ENCODE measurements around the gene CYP19A1.
A peak's percentile ranks its signal among the peaks of the same experiment; 100 is the strongest.

CYP19A1 gene

GRCh38 chr15:51193979-51194378 lies 144.4 kb downstream of the CYP19A1 start:
- H3K9me2 ChIP-seq (ENCODE audit: low read depth, low read length) = no peaks in the 10 kb centered on the region
- no peaks in the 10 kb centered on the region for H4K20me1 ChIP-seq (ENCODE audit: insufficient read depth, low read length)
- TF ChIP-seq CTCF (IDR thresholded peaks at IDR 0.05; ENCODE audit: low read length) (no peak), EZH2 (IDR thresholded peaks at IDR 0.05; ENCODE audit: borderline replicate concordance, low read length) (no peak)
- no peak overlapping the region for H3K4me3 ChIP-seq (ENCODE audit: low read depth, low read length, poor library complexity, severe bottlenecking)
- no peak overlapping the region for H3K9ac ChIP-seq (ENCODE audit: low read length)
- H3K27ac ChIP-seq (ENCODE audit: low read depth, low read length, poor library complexity, severe bottlenecking) = no peak overlapping the region
- no peaks in the 10 kb centered on the region for H3K4me1 ChIP-seq (ENCODE audit: insufficient read depth, low read length, severe bottlenecking)
- H2AFZ ChIP-seq (ENCODE audit: low read length) = no peak overlapping the region
- H3K36me3 ChIP-seq (ENCODE audit: insufficient read depth, low read length) = no peaks in the 10 kb centered on the region
- H3F3A ChIP-seq (ENCODE audit: insufficient read depth, low read length) = no peaks in the 10 kb centered on the region
- no peak overlapping the region for H3K4me2 ChIP-seq (ENCODE audit: low read length)
- H3K79me2 ChIP-seq (ENCODE audit: insufficient read depth, low read length) = no peaks in the 10 kb centered on the region
- no peaks in the 10 kb centered on the region for H3K9me3 ChIP-seq (ENCODE audit: low read length)
- H3K27me3 ChIP-seq (ENCODE audit: insufficient read depth, low read length) = no peaks in the 10 kb centered on the region

DNA sequence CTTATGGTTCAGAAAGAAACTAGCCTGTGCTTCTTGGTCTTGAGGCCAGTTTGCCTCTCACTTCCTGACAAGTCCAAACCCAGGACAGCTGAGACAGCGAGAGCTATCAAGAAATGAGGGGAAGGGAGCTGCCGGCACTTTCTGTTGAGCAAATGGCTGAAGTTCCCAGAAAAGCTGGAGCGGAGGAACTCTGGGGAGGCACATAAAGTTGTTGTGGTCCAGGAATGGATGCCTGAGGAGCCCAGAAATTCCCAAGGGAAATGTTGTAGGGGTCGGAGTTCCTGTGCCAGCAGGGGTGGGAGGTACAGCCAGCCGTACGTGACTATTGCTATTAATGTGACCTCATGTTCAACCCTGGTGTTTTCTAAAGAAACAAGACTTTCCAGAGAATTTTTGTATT lies 144.9 kb downstream of the CYP19A1 start:
- H2AFZ ChIP-seq (ENCODE audit: low read length) = no peak overlapping the region
- TF ChIP-seq EZH2 (IDR thresholded peaks at IDR 0.05; ENCODE audit: borderline replicate concordance, low read length) (no peak), CTCF (IDR thresholded peaks at IDR 0.05; ENCODE audit: low read length) (no peak)
- no peaks in the 10 kb centered on the region for H3K4me1 ChIP-seq (ENCODE audit: insufficient read depth, low read length, severe bottlenecking)
- no peaks in the 10 kb centered on the region for H3K79me2 ChIP-seq (ENCODE audit: insufficient read depth, low read length)
- no peaks in the 10 kb centered on the region for H3K9me2 ChIP-seq (ENCODE audit: low read depth, low read length)
- no peak overlapping the region for H3K4me2 ChIP-seq (ENCODE audit: low read length)
- no peak overlapping the region for H3K4me3 ChIP-seq (ENCODE audit: low read depth, low read length, poor library complexity, severe bottlenecking)
- no peaks in the 10 kb centered on the region for H3K36me3 ChIP-seq (ENCODE audit: insufficient read depth, low read length)
- H3K27ac ChIP-seq (ENCODE audit: low read depth, low read length, poor library complexity, severe bottlenecking) = no peak overlapping the region
- no peaks in the 10 kb centered on the region for H3F3A ChIP-seq (ENCODE audit: insufficient read depth, low read length)
- H3K9ac ChIP-seq (ENCODE audit: low read length) = no peak overlapping the region
- no peaks in the 10 kb centered on the region for H4K20me1 ChIP-seq (ENCODE audit: insufficient read depth, low read length)
- H3K9me3 ChIP-seq (ENCODE audit: low read length) = no peaks in the 10 kb centered on the region
- no peaks in the 10 kb centered on the region for H3K27me3 ChIP-seq (ENCODE audit: insufficient read depth, low read length)

DNA sequence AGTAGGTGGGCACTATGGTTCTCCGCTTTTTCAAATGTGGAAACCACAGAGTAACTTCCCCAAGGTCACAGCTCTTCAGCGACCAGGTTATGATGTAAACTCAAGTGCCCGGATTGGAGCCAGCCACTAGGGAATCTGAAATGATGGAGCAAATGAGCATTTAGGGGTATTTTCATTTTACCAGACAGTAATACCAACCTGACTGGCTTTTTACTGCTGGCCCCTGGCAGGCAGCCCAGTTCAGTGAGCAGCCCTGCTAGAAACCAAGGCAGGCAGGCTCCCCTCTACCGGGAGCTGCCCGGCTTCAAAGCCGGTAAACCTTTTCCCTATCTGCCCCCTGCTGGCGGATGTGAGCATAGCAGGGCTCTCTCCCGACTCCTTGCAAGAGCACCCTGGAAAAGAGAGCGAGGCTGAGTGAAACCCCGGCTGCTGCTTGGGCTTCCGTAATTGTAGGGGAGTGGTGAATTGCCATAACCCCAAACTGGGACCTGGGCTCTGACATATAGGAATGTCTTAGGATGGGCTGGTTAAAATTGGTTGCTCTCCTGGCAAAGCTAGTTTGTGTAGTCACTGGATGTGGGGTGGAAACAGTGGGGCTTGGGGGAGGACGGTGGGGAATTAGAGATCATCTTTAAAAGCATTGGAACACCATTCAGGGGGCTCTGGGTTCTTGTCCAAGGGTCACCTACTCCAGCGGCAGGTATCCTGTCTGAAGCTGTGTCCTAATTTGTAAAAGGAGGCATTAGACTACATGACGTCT lies 145.7 kb downstream of the CYP19A1 start:
- TF ChIP-seq EZH2 (IDR thresholded peaks at IDR 0.05; ENCODE audit: borderline replicate concordance, low read length) (no peak), CTCF (IDR thresholded peaks at IDR 0.05; ENCODE audit: low read length) (peak; percentile 94)
- Histone ChIP-seq H3K9me3 (ENCODE audit: low read length) (no peaks in the 10 kb centered on the region), H3K4me2 (ENCODE audit: low read length) (no peak overlapping the region), H3K36me3 (ENCODE audit: insufficient read depth, low read length) (no peaks in the 10 kb centered on the region), H3K27me3 (ENCODE audit: insufficient read depth, low read length) (no peaks in the 10 kb centered on the region), H3K9ac (ENCODE audit: low read length) (no peak overlapping the region), H3K9me2 (ENCODE audit: low read depth, low read length) (no peaks in the 10 kb centered on the region), H3F3A (ENCODE audit: insufficient read depth, low read length) (no peaks in the 10 kb centered on the region), H2AFZ (ENCODE audit: low read length) (no peak overlapping the region), H3K4me3 (ENCODE audit: low read depth, low read length, poor library complexity, severe bottlenecking) (no peak overlapping the region), H3K4me1 (ENCODE audit: insufficient read depth, low read length, severe bottlenecking) (no peaks in the 10 kb centered on the region), H3K79me2 (ENCODE audit: insufficient read depth, low read length) (no peaks in the 10 kb centered on the region), H3K27ac (ENCODE audit: low read depth, low read length, poor library complexity, severe bottlenecking) (no peak overlapping the region), H4K20me1 (ENCODE audit: insufficient read depth, low read length) (no peaks in the 10 kb centered on the region)

Data from OCI-LY1 (cell line).